Stimulated activated CD4-positive, alpha-beta T cell treated with anti-CD3 and anti-CD28 coated beads, Interleukin-4, amount 100 ng/mL, for 4 hours (primary cell): ENCODE results near the gene APOBEC3A.
"Not testable (repeated sequence)": the region's sequence is repeated elsewhere in the genome, so short reads cannot be mapped to it uniquely, and the experiment has no call there.

Experiments used
- DNase-seq, 2 experiments: peaks; one replicate each; pipeline ENCODE4 v3.0.0-alpha.2; 2020

APOBEC3A gene

DNA sequence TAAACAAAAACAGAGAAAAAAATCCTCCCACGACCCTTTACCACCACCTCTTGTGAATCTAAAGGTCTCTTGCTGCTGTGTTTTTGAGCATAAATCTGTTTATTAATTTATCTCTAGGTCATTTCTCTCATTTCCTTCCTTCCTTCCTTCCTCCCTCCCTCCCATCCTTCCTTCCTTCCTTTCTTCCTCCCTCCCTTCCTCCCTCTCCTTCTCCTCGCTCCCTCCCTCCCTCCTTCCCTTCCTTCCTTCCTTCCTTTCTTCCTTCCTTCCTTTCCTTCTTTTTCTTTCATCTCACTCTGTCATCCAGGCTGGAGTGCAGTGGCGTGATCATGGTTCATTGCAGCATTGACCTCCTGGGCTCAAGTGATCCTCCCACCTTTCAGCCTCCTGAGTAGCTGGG, 13.5 kb upstream of the APOBEC3A start:
- DNase-seq = no peak

DNA sequence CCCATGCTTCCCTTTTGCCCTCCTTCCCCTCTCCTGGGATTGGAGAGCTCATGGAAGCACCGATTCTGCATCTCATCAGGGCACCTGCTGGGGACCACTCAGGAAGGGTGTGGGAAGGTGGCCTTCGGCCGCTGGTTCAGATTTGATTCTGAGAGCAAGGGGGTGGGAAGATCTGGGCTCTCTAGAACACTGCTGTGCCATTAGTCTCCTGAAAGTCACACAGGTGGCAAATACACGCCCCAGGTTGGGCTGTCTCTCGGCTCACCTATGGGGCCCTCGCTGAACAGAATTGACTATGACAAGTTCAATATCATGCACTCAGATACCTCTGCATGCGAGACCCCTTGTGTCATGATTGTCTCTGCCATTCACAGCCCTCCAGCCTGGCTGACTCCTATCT, 12.8 kb upstream of the APOBEC3A start:
- no peak for DNase-seq

DNA sequence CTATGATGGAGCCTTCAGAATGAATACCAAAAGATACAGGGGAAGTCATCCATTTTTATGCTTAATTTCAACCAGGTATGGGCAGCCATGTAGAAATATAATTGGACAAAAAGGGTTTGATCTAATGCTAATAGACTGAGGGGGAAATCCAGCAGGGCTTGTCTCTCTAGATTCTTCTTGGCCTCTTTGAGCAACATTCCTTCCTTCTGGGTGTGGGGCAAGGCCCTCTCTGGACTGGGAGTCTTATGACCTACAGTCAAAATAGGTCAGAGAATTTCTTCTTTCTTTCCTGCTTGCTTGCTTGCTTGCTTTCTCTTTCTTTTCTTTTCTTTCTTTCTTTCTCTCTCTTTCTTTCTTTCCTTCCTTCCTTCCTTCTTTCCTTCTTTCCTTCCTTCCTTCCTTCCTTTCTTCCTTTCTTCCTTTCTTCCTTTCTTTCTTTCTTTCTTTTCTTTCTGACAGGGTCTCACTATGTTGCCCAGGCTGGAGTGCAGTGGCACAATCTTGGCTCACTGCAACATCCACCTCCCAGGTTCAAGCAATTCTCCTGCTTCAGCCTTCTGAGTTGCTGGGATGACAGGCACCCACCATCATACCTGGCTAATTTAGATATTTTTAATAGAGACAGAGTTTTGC, 11.6 kb upstream of the APOBEC3A start:
- DNase-seq = not testable (repeated sequence)

DNA sequence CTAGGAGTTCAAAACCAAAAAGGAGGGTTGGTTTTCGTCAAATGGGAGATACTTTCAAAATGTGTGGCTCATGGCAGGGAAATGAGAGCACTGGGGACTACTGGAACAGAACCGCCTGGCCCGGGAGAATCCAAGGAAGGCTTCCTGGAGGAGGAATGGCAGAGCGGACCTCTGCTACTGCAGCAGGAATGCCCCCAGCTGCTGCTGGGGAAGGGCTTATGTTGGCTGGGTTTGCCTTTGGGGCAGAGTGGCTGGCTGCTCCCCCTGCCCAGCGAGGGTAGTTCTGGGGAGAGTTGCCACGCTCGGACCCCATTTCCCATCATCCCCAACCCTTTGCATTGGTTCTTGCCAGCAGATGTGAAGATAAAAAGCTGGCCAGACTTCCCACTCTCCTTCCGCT, 10.6 kb upstream of the APOBEC3A start:
- no peak for DNase-seq

DNA sequence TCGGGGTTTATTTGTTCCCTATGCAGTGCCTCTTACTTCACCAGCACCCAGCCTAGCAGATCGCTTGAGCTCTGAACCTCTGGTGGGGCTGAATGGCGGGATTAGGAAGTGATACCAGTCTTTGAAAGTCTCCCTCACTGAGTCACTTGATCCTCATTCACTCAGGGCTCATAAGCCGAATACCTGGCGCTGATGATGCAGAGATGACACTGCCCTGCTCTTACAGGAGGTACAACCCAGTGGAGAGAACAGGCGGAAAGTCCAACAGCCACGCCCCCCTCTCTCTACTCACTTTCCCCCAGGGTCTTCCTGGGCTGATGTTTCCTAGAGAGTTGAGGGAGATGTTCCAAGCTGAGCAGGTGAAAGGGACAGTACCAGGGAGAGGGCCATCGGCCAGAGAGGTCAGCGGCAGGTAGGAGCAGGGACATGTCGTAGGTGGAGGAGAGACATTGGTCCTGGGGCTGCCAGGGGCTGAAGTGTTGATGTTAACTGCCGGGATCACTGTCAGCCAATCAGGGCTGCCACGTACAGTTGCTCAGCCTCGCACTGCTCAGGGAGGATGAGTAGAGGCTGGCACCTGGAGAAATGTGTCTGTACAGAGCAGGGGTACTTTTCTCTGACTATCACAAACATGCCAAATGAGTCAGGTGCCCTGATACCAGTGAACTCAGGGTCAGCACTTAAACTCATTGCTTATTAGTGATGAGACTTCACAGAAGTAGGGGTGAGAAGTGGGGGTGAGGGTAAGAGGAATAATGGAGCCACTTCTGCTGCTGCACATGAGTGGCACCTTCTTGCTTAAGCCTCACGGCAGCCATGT, 9.9 kb upstream of the APOBEC3A start:
- no peak for DNase-seq

DNA sequence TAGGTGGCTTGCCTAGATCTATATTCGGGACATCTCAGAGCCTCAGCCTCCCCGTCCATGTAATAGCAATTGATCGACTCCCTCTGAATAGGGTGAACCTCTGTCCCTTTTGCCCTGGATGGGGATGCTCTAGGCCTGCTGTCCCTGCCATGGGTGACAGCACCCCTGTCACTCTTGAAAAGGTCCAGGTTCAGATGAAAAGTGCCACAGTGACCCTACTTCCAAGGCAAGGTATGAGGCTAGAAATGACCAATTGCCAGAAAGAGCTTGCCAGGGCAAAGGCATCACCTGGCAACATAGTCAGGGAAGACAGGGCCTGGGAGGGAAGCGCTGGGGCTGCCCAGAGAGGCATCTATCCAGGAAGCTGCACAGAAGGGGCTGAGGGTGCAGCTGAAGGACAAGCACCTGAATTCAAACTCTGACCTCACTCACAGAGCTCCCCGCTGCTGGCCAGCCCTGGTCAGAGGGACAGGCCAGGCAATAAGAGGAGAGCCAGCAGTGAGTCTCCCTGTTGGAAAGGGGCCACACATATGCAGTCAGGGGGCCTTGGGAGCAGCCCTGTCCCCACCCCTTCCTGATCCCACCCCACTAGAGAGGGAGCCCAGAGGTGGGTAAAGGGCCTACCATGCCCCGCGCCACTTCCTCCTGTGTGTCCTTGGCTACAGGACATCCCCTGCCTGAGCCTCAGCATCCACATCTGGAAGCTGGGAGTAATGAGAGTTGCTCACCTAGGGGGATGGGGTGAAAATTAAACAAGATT, 9.0 kb upstream of the APOBEC3A start:
- no peak for DNase-seq

DNA sequence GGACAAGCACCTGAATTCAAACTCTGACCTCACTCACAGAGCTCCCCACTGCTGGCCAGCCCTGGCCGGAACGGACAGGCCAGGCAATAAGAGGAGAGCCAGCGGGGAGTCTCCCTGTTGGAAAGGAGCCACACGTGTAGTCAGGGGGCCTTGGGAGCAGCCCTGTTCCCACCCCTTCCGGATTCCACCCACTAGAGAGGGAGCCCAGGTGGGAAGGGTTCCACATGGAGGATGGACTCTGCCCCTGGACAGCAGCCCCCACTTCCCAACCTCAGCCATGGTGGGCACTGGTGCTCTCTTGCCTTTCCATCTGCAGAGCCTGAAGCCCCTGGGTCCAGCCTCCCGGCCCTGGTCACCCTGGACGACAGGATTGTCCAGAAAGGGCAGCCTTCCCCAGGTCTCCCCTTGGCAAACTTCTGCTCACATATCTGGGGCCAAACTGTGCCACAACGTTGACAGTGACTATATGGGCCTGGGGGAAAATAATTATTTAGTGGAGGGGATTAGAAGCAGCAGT, 7.5 kb upstream of the APOBEC3A start:
- DNase-seq = no peak

DNA sequence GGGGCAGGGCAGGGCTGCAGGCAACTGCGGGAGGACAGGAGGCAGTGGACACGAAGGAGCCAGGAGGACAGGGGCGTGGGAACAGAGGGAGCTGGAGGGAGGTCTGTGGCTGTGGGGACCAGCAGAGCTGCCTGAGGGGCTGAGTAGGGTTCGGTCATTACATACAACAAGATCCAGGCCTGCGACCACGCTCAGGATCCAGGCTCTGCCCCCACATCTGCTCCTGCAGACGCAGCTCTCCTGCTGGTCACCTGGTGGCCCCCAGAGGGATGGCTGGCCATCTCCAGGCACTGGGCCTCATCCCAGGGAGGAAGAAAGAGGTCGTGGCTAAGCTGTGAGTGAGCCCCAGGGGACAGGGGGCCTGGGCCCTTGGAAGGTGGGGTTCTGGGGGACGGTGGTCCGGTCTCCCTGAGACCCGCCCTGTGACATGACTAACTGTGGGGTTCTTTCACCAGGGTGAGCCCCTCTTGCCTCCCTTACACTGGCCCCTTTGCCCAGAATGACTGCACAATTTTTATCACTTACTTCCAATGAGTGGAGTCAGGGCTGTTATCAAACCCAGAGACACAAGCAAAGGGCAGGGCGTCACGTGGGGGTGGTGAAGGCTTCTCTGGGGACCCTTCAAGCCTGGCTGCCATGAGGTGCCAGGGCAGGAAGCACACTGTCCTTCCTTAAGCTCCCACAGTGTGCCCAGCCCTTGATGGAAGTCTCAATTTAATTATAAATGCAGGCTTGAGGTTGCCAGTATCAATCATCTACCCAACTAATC, 6.7 kb upstream of the APOBEC3A start:
- no peak for DNase-seq

DNA sequence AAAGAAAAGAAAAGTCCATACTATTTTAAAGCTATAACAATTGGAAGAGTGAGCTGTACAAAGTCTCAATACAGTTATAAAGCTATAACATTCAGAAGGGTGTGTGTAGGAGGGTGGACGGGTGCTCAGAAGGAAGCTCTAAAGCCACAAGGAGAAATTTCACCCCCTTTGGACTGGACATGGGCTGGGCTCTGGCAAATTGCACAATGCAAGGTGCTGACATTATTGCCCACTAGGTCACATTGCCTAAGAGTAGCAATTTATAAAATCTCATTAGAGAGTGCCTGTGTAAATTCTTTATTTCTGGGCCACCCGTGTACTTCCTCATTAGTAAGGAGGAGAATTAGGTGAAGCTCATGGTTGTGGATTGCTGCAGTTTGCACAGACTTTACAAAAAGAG, 5.7 kb upstream of the APOBEC3A start:
- no peak for DNase-seq

DNA sequence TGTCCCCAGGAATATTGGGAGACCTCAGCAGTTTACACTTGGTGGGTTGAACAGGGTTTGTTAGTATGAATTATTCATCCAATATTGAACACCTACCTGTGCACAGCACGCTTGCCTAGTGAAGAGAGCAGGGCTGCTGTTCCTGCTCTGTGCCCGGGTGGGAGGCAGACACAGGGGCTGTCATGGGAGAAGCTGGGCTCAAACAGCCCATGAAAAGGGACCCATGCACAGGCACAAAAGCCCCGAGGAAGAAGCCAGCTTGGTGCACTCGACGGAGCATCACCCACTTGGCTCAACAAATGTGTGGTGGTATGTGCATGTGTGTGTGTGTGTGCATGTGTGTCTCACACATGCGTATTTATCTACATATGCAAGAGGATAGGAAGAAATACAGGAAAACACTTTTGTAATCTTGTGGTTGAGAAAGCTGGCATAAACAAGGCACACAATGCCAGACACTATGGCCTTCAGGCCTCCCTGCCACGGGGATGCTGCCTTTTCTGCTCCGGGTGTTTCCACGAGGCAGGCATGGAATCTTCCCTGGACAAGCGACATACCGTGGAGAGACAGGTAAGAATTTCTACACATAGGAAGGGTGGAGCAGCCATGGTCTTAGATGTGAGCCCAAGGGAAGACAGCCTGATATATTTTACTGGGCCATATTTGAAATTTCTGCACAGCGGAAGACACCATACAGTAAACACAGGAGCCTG, 5.0 kb upstream of the APOBEC3A start:
- DNase-seq = no peak

DNA sequence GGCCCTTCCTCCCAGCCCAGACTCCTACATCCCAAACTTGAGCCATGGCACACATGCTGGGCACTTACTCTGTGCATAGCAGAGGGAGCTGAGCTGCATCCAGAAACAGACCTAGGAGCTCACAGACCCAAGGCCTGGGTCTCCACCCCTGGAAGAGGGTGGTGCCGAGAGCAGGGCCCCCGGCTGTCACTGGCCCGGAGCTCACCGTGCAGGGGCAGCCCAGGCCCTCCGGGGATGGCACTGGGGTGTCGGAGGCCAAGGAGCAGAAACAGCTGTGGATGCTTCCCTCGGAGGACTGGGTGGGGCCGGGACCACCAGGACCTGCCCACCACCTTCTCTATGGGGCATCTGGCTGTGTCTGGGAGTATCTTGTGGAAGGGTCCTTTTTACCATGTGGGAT, 4.3 kb upstream of the APOBEC3A start:
- no peak for DNase-seq

DNA sequence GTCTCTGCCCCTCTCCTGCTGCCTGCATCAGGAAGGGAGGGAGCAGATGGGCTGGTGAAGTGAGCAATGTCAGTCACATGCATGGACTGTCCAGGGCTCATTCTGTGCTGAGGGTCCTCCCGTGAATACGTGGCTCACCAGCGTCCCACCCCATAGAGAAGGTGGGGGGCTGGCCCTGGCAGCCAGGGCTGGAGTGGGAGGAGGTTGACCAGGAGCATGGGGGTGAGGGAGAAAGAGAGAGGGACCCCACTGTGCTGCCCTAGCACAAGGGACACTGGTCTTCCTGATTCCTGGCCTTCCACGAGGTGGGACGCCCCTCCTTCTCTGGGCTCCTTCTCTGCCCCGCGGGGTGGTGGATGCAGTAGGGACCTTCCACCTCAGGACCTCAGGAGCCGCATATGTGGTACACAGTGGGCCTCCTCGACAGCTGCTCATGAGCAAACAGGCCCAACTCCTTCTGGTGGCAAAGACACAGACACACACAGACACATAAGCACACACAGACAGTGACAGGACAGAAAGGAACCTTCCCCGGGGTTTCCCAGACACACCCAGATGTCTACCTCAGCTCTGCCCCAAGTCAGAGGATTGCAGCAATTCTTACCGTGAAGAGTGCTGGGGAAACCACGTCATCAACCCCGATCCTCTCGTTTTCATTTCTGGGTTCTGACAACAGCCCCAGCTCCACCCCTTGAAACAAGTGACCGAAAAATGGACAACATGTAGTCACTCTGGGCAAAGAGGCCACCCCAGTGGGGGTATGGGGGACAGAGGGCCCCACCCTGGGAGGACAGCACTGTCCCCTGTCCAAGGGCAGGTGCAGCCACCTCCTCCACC, 3.6 kb upstream of the APOBEC3A start:
- peak; percentile 56 to 64 for DNase-seq

DNA sequence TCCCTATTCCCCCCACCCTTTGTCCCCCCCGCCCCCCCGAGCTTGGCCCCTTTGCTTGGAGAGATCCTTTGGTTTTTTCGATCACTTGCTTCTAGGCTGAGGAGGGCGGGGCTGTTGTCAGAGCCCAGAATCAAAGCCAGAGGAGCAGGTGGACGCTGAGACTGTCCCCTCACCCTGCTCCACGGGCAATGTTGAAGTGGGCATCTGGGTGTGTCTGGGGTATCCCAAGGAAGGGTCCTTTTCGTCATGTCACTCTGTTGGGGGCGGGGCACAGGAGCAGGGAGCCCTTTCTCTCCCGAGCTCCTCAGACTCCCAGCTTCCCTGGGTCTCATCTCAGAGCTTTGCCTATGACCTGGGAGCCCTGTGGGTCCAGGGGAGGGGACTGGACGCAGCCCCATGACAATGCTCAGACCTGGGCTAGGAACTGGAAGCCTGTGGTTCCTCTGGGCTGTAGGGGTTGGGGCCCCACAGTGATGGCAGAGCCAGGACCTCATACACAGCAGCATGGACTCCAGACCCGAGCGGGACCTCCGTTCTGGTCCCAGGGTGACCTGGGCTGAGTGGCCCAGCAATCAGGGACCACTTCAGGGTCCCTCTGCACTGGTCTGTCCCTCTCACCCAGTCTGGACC, 2.9 kb upstream of the APOBEC3A start:
- DNase-seq = no peak

DNA sequence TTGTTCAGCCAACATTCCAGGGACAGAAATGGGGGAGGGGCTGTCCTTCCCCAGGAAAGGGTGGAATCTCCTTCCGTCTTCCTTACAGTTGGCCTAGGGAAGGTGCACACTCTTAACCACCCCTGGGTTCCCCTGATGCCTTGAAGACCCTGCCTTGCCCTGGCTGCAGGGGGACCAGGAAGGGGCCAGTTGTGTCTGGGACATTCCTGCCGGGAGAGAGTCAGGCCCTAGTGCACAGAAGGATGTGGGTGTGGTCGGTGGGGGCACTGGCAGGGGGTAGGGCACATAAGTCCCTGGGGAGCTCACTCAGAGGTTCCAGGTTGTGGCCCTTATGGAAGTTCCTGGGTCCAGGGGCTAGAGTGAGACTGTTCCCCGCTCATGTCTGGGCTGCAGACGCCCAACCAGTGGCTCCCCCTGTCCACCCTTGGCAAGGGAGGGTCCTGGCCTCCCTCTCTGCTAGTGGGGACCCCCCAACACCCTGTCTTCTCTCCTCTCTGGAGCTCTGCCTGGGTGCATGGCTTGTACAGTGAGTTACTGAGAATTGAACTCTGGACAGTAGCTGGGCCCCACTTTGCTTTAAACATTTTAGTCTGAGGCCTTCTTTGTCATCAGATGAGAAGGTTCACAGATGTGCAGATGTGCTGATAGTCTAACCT, 2.0 kb upstream of the APOBEC3A start:
- DNase-seq = no peak

DNA sequence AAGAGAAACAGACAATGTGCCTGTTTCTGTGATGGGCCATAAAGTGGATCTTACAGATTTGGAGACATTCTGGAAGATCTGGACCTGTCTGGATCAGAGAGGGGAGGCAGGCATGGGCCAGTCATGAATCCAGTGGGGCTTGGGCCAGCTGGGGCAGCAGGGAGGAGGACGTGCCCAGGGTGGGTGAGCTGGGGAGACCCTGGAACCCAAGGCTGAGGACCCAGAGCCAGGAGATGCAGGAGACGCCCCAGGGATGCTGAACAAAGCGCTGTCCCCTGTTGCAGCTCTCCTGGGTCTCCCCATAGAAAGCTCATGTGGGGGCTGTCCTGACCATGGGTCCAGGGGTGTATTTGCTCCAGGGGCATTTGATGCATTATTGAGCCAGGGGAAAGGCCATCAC, 1.5 kb upstream of the APOBEC3A start:
- DNase-seq = no peak

DNA sequence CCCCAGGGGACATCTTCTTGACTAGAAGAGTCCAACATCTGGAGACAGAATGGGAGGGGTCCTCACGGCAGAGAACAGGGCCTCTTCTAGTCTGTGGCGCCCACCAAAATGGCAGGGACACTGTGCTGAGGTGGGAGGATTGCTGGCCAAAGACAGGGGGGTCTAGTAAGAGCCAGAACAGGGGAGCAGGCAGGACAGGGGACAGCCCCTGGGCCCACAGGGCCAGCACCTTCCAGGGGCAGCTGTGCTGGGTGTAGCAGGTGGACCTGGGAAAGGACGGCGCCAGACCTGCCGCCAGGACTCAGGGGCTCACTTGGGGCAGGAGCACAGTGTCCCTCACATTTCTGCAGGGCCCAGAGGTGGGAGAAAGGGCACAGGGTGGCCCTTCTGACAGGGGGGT, 858 bp upstream of the APOBEC3A start:
- no peak for DNase-seq

DNA sequence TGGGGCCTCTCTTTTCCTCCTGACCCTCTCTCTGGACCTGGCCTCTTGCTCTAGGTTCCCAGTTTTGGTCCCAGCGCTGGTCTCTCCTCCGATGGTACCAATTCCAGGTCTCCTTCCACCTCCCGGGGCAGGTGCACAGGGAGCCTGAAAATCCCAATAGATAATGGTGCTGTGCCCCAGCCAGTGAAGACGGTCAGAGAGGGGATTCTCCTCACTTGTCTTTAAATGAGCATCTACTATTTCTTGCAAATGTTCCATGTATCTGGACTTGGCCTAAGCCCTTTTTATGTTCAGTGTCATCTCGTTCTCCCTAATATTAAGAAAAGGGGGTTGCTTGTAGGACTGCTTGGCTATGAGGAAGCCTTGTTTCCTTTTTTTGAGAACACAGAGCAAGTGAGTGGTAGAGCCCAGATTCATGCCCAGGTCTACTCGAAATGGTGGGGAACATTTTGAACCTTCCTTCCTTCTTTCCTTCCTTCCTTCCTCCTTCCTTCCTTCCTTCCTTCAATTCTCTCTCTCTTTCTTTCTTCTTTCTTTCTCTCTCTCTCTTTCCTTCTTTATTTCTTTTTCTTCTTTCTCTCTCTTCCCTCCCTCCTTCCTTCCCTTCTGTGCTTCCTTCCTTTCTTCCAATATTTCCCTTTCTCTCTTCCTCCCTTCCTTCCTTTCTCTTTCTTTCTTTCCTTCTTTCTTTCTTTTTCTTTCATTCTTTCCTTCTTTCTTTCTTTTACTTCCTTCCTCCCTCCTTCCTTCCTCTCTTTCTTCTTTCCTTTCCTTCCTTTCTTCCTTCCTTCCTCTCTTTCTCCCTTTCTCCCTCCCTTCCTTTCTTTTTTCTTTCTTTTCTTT, 620 bp downstream of the APOBEC3A start:
- no peak for DNase-seq

DNA sequence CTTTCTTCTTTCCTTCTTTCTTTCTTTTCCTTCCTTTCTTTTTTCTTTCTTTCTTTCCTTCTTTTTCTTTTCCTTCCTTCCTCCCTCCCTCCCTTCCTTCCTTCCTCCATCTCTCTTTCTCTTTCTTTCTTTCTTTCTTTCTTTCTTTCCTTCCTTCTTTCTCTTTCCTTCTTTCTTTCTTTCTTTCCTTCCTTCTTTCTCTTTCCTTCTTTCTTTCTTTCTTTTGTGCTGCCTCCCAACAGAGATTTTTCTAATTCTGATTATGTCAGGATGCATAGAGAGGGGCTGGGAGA, 1.2 kb downstream of the APOBEC3A start:
- DNase-seq = not testable (repeated sequence)

DNA sequence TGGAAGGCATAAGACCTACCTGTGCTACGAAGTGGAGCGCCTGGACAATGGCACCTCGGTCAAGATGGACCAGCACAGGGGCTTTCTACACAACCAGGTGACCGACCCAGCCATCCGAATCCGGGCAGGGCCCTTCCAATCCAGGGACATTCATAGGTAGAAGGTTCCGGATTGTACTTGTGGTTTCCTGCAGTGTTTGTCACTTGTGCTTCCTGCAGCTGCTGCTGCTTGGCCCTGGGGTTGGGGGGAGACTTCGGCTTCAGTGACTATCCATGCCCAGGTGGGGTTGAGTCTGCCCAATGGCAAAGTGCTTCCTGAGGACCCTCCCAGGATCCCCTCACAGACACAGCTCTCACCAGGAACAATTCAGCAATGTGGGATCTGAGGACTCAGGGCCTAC, 2.2 kb downstream of the APOBEC3A start:
- no peak for DNase-seq
